HCT116 (cell line): ENCODE data around the gene RABEP1. TPM values are rescaled to one million over a fixed set of nuclear protein-coding genes. Genes with fewer than 3 reads are reported as not detected.

Source experiments
- ATAC-seq: fragments of 200-7000 bp; cut with Tn5 transposase; 2 replicates; pipeline ENCODE4 v1.9.1; 2020; ENCODE audit warnings: mild to moderate bottlenecking, moderate library complexity
- BruUV-seq: library from RNA; stranded (reverse); fragments of 400-500 nt; replicated peaks from 2 replicates; lab custom pipeline; 2021; lab: Mats Ljungman, UMichigan
- CTCF ChIA-PET: fragments of 300-600 bp; sonication (Branson Sonifier 250); formaldehyde crosslinking; loops from one replicate; lab custom pipeline; 2021; ENCODE audit warnings: antibody characterized with exemption; lab: Charles Lee
- POLR2A ChIA-PET: fragments of 300-600, 350-600 bp; sonication (Branson Sonifier 250); formaldehyde crosslinking; loops from one replicate; lab custom pipeline; 2021; ENCODE audit warnings: antibody characterized with exemption; lab: Charles Lee
- RAD21 ChIA-PET, 2 experiments: fragments of 300-600 bp; sonication (Branson Sonifier 250); formaldehyde crosslinking; loops; one replicate each; lab custom pipeline; 2023; ENCODE audit warnings: low total read pairs in 2 of 2; ENCODE audit not compliant: uncharacterized antibody in 2 of 2, unreplicated experiment in 2 of 2, low non-redundant PET in 1 of 2; lab: Charles Lee
- DNase-seq: peaks from one replicate; pipeline ENCODE4 v3.0.0-alpha.2; 2010; ENCODE audit warnings: low read depth, low spot score
- H2AFZ ChIP-seq: fragments of 200-600 bp; shearing (Covaris generic), sonication (generic); 2 replicates; pipeline ENCODE4 v1.6.1; 2017; ENCODE audit warnings: low read depth, mixed run types, mixed read lengths, antibody characterized with exemption, low read length; ENCODE audit not compliant: poor library complexity, severe bottlenecking
- H3K27ac ChIP-seq: 2 replicates; pipeline ENCODE4 v1.5.1; 2012; ENCODE audit warnings: low read depth, low read length
- H3K27me3 ChIP-seq: fragments of 200-600 bp; sonication (generic); 2 replicates; pipeline ENCODE4 v1.6.1; 2016; ENCODE audit warnings: mixed run types, low read length, mixed read lengths; ENCODE audit not compliant: insufficient read depth
- H3K36me3 ChIP-seq, 2 experiments: fragments of 200-500 bp in 1 of 2; fragments of 200-600 bp in 1 of 2; sonication (Bioruptor generic) in 1 of 2; sonication (generic) in 1 of 2; 2 replicates each; pipeline versions ENCODE4 v1.5.1 to v1.6.1; 2014 to 2016; ENCODE audit warnings: low read length in 2 of 2, inconsistent platforms in 1 of 2, mixed read lengths in 1 of 2, mixed run types in 1 of 2; ENCODE audit not compliant: insufficient read depth in 2 of 2, control insufficient read depth in 1 of 2
- H3K4me1 ChIP-seq, 2 experiments: fragments of 200-600 bp in 1 of 2; sonication (generic) in 1 of 2; 2 replicates each; pipeline versions ENCODE4 v1.5.1 to v1.6.1; 2012 to 2017; ENCODE audit warnings: low read length in 2 of 2, inconsistent platforms in 1 of 2, mild to moderate bottlenecking in 1 of 2, mixed read lengths in 1 of 2, mixed run types in 1 of 2, moderate library complexity in 1 of 2; ENCODE audit not compliant: insufficient read depth in 2 of 2, control insufficient read depth in 1 of 2
- H3K4me2 ChIP-seq: fragments of 200-600 bp; sonication (generic); 2 replicates; pipeline ENCODE4 v1.6.1; 2017; ENCODE audit warnings: mixed run types, low read length, mixed read lengths
- H3K4me3 ChIP-seq, 2 experiments: fragments of 200-600 bp in 1 of 2; sonication (generic) in 1 of 2; replicated peaks in 1 of 2; 2 replicates each; pipeline ENCODE4 v1.5.1; 2011 to 2016; ENCODE audit warnings: low read length in 2 of 2, control low read depth in 1 of 2, low read depth in 1 of 2, mild to moderate bottlenecking in 1 of 2, mixed read lengths in 1 of 2, mixed run types in 1 of 2
- H3K79me2 ChIP-seq: fragments of 200-600 bp; sonication (generic); 2 replicates; pipeline ENCODE4 v1.6.1; 2017; ENCODE audit warnings: mild to moderate bottlenecking, mixed run types, low read length, moderate library complexity, mixed read lengths; ENCODE audit not compliant: insufficient read depth
- H3K9ac ChIP-seq: fragments of 200-600 bp; sonication (generic); 2 replicates; pipeline ENCODE4 v1.6.1; 2016; ENCODE audit warnings: low read length, mixed read lengths
- H3K9me2 ChIP-seq: fragments of 200-600 bp; sonication (generic), shearing (Covaris generic); 2 replicates; pipeline ENCODE4 v1.6.1; 2017; ENCODE audit warnings: mixed run types, mild to moderate bottlenecking, moderate library complexity; ENCODE audit not compliant: insufficient read depth
- H3K9me3 ChIP-seq, 2 experiments: fragments of 200-500 bp in 1 of 2; fragments of 200-600 bp in 1 of 2; sonication (Bioruptor generic) in 1 of 2; sonication (generic) in 1 of 2; 2 replicates each; pipeline ENCODE4 v1.6.1; 2014 to 2017; ENCODE audit warnings: low read length in 2 of 2, mixed read lengths in 2 of 2, inconsistent platforms in 1 of 2, low read depth in 1 of 2, mild to moderate bottlenecking in 1 of 2, mixed run types in 1 of 2, moderate library complexity in 1 of 2; ENCODE audit not compliant: control insufficient read depth in 1 of 2, insufficient read depth in 1 of 2
- H4K20me1 ChIP-seq: fragments of 200-600 bp; sonication (generic), shearing (Covaris generic); 2 replicates; pipeline ENCODE4 v1.6.1; 2017; ENCODE audit warnings: mixed run types, mild to moderate bottlenecking, moderate library complexity; ENCODE audit not compliant: insufficient read depth
- CBX3 ChIP-seq: IDR thresholded peaks from 2 replicates; pipeline ENCODE4 v1.6.1; 2012; ENCODE audit warnings: low read depth
- CEBPB ChIP-seq: IDR thresholded peaks from 2 replicates; pipeline ENCODE4 v1.6.1; 2012; ENCODE audit warnings: low read depth
- CTCF ChIP-seq, 3 experiments: fragments of 200-600 bp in 1 of 3; sonication (generic) in 1 of 3; IDR thresholded peaks in 2 of 3; conservative IDR thresholded peaks in 1 of 3; 2 replicates each; pipeline ENCODE4 v1.5.1; 2012 to 2017; ENCODE audit warnings: low read depth in 2 of 3, low read length in 2 of 3, antibody characterized with exemption in 1 of 3, borderline replicate concordance in 1 of 3, control low read depth in 1 of 3, mild to moderate bottlenecking in 1 of 3, mixed read lengths in 1 of 3, mixed run types in 1 of 3, moderate library complexity in 1 of 3; ENCODE audit not compliant: insufficient read depth in 1 of 3
- EGR1 ChIP-seq: IDR thresholded peaks from 2 replicates; pipeline ENCODE4 v1.6.1; 2012; ENCODE audit warnings: low read depth
- ELF1 ChIP-seq: IDR thresholded peaks from 2 replicates; pipeline ENCODE4 v1.6.1; 2012; ENCODE audit warnings: low read depth, borderline replicate concordance
- EZH2 ChIP-seq: fragments of 200-600 bp; sonication (generic); IDR thresholded peaks from 2 replicates; pipeline ENCODE4 v1.6.1; 2017; ENCODE audit warnings: antibody characterized with exemption, mixed run types
- EZH2phosphoT487 ChIP-seq: fragments of 200-600 bp; IDR thresholded peaks from 2 replicates; pipeline ENCODE4 v1.6.1; 2018; ENCODE audit warnings: antibody characterized with exemption, borderline replicate concordance
- FOSL1 ChIP-seq: IDR thresholded peaks from 2 replicates; pipeline ENCODE4 v1.6.1; 2012; ENCODE audit warnings: low read depth
- POLR2A ChIP-seq: IDR thresholded peaks from 2 replicates; pipeline ENCODE4 v1.7.0; 2011; ENCODE audit warnings: borderline replicate concordance; ENCODE audit not compliant: insufficient read depth, insufficient read length; ENCODE audit errors: extremely low read depth
- POLR2AphosphoS5 ChIP-seq: IDR thresholded peaks from 2 replicates; pipeline ENCODE4 v1.6.1; 2011; ENCODE audit warnings: mild to moderate bottlenecking, low read depth, low read length, moderate library complexity
- RAD21 ChIP-seq: IDR thresholded peaks from 2 replicates; pipeline ENCODE4 v1.6.1; 2012; ENCODE audit warnings: low read depth, mild to moderate bottlenecking
- SIN3A ChIP-seq: IDR thresholded peaks from 2 replicates; pipeline ENCODE4 v1.6.1; 2012; ENCODE audit warnings: low read depth
- SP1 ChIP-seq: IDR thresholded peaks from 2 replicates; pipeline ENCODE4 v1.6.1; 2012; ENCODE audit warnings: low read depth
- SRF ChIP-seq: IDR thresholded peaks from 2 replicates; pipeline ENCODE4 v1.6.1; 2012; ENCODE audit warnings: low read depth
- TCF7L2 ChIP-seq: IDR thresholded peaks from 2 replicates; pipeline ENCODE4 v1.7.0; 2011; ENCODE audit warnings: borderline replicate concordance, inconsistent platforms; ENCODE audit not compliant: insufficient read depth, insufficient read length; ENCODE audit errors: extremely low read depth
- YY1 ChIP-seq: IDR thresholded peaks from 2 replicates; pipeline ENCODE4 v1.6.1; 2011; ENCODE audit warnings: low read length, low read depth, moderate library complexity, mild to moderate bottlenecking; ENCODE audit not compliant: insufficient replicate concordance; ENCODE audit errors: extremely low read depth
- ZFX ChIP-seq: fragments of 450-650 bp; IDR thresholded peaks from 2 replicates; pipeline ENCODE4 v1.6.1; 2017
- ZNF274 ChIP-seq: fragments of 200-500 bp; sonication (Bioruptor generic); IDR thresholded peaks from 2 replicates; pipeline ENCODE4 v1.6.1; 2014; ENCODE audit warnings: mild to moderate bottlenecking, low read depth, low read length, inconsistent platforms
- intact Hi-C: fragments of 100-400 bp; cut with micrococcal nuclease; formaldehyde crosslinking; loops from 2 replicates; pipeline ENCODE4 v1.10.0; 2022
- total RNA-seq: library from RNA; stranded (reverse); gene quantifications from one replicate; pipeline ENCODE4 v1.2.1, GENCODE V29; 2021; ENCODE audit not compliant: unreplicated experiment
- TF ChIP-seq, protein P1 (sequence below): IDR thresholded peaks from 2 replicates; pipeline ENCODE4 v1.6.1; 2011; ENCODE audit warnings: mild to moderate bottlenecking, low read length, moderate library complexity; ENCODE audit not compliant: insufficient replicate concordance; ENCODE audit errors: extremely low read depth

Gene RABEP1
- total RNA-seq, 1 experiment from 2014 or later, result 38.5 TPM

GRCh38 chr17:5236938-5237540 is 45.0 kb upstream of the RABEP1 start:
- no peaks in the 10 kb centered on the region for H3K36me3 ChIP-seq
- H4K20me1 ChIP-seq, result no peaks in the 10 kb centered on the region
- no peaks in the 10 kb centered on the region for H3K9me2 ChIP-seq
- H3K79me2 ChIP-seq, result no peaks in the 10 kb centered on the region
- BruUV-seq, result no TSS peak
- ChIA-PET POLR2A (no interaction called here), RAD21 (no interaction called here), CTCF (no interaction called here)
- no peak overlapping the region for H3K9ac ChIP-seq
- TF ChIP-seq YY1 (no peak), ZFX (no peak), CEBPB (no peak), RAD21 (no peak), POLR2AphosphoS5 (no peak), POLR2A (no peak), TCF7L2 (no peak), EZH2 (no peak), EZH2phosphoT487 (no peak), SIN3A (no peak), SRF (no peak), CTCF (IDR thresholded peaks at IDR 0.05 in 2 of 3, conservative IDR thresholded peaks at IDR 0.05 in 1 of 3; ENCODE audit: borderline replicate concordance in 1 of 3, insufficient read depth in 1 of 3, low read depth in 2 of 3, low read length in 2 of 3) (no peak), SP1 (no peak), CBX3 (no peak), ZNF274 (no peak), ELF1 (no peak), FOSL1 (no peak), EGR1 (no peak)
- TF ChIP-seq, protein P1, sequence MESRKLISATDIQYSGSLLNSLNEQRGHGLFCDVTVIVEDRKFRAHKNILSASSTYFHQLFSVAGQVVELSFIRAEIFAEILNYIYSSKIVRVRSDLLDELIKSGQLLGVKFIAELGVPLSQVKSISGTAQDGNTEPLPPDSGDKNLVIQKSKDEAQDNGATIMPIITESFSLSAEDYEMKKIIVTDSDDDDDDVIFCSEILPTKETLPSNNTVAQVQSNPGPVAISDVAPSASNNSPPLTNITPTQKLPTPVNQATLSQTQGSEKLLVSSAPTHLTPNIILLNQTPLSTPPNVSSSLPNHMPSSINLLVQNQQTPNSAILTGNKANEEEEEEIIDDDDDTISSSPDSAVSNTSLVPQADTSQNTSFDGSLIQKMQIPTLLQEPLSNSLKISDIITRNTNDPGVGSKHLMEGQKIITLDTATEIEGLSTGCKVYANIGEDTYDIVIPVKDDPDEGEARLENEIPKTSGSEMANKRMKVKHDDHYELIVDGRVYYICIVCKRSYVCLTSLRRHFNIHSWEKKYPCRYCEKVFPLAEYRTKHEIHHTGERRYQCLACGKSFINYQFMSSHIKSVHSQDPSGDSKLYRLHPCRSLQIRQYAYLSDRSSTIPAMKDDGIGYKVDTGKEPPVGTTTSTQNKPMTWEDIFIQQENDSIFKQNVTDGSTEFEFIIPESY, result no peak
- no peaks in the 10 kb centered on the region for H3K4me1 ChIP-seq
- H3K27ac ChIP-seq, result no peak overlapping the region
- H2AFZ ChIP-seq, result no peak overlapping the region
- intact Hi-C loops, result no loop called here
- H3K9me3 ChIP-seq, result no peaks in the 10 kb centered on the region
- DNase-seq, result no peak
- H3K4me3 ChIP-seq, result no peak overlapping the region
- ATAC-seq, result 0 out of 2 replicates have a peak, but pooled peaks have one; percentile 8
- no peak overlapping the region for H3K4me2 ChIP-seq
- H3K27me3 ChIP-seq, result no peaks in the 10 kb centered on the region
